ENCODE data around the gene PRIM1.
"Not testable (repeated sequence)": the region's sequence is repeated elsewhere in the genome, so short reads cannot be mapped to it uniquely, and the experiment has no call there.

The PRIM1 gene

GRCh38 chr12:56716933-56717880 is 34.9 kb downstream of the PRIM1 start:
- DNase-seq: no peak

- DNase-seq: no peak
Measured at GRCh38 chr12:56716458-56716857, 35.7 kb downstream of the PRIM1 start.

GRCh38 chr12:56715798-56716197 is 36.3 kb downstream of the PRIM1 start:
- DNase-seq: no peak

GRCh38 chr12:56714431-56714929 is 37.6 kb downstream of the PRIM1 start:
- DNase-seq: no peak

- DNase-seq: no peak
Measured at GRCh38 chr12:56713345-56713744, 38.8 kb downstream of the PRIM1 start.

- no peak for DNase-seq
Measured at GRCh38 chr12:56709759-56710376, 42.3 kb downstream of the PRIM1 start.

- DNase-seq: not testable (repeated sequence)
Measured at GRCh38 chr12:56704522-56704921, 47.6 kb downstream of the PRIM1 start.

GRCh38 chr12:56699020-56699661 is 53.0 kb downstream of the PRIM1 start:
- DNase-seq: no peak

GRCh38 chr12:56695327-56696101 is 56.6 kb downstream of the PRIM1 start:
- no peak for DNase-seq

GRCh38 chr12:56694161-56694560 is 58.0 kb downstream of the PRIM1 start:
- DNase-seq: no peak

GRCh38 chr12:56688846-56689109 is 63.3 kb downstream of the PRIM1 start:
- DNase-seq: no peak

- peak; percentile 96 to 99 (median 97) for DNase-seq
Measured at GRCh38 chr12:56688129-56688845, 63.8 kb downstream of the PRIM1 start, which contains the start of gene PTGES3. PTGES3 (minus strand) TSS chr12:56688284; CDS start chr12:56687999, 285 bp downstream.

- DNase-seq: peak; percentile 29 to 64 (median 55)
Measured at GRCh38 chr12:56687223-56688128, 64.6 kb downstream of the PRIM1 start.

- no peak for DNase-seq
Measured at GRCh38 chr12:56684745-56685359, 67.3 kb downstream of the PRIM1 start.

GRCh38 chr12:56682323-56682722 is 69.8 kb downstream of the PRIM1 start:
- no peak for DNase-seq

Data from T-helper 2 cell (primary cell).